ENCODE results near the gene NME7. TPM values are rescaled to one million over a fixed set of nuclear protein-coding genes. Genes with fewer than 3 reads are reported as not detected.

Gene NME7
- total and polyA plus RNA-seq, 2 experiments from 2014 or later, result 22.3 to 35.3 TPM

DNA sequence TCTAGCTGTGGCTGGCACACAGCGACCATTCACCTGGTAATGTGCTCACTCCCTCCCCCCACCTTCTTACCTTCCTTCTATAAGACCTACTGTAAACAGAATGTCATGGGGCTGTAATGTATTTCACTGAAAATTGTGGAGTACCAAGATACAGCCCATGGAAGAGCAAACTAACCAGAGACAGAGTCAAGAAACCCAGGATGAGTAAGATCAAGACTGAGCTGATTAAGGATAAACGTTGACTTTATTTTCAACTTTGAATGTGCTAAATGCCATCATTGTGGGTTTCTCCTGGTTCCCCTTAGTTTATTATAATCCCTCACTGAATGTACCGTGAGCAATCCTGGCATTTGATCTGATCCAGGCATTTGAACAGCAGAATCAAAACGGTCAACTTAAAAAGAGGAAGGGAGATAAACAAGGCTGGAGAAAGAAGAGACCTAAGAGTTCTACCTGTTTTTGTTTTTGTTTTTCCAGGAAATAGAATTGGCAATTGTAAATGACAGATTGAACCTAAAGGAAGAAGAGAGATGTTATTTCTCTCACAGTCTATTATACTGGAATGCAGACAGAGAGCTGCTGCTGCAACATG lies 277.2 kb downstream of the NME7 start:
- in situ Hi-C loops (cut with MboI), result no loop called here
- no peak overlapping the region for H3K4me3 ChIP-seq
- H3K4me1 ChIP-seq (ENCODE audit: insufficient read depth), result peaks cover 6% of the 10 kb centered on the region; the same call in 1 of the 2 replicates
- no peak overlapping the region for H2AFZ ChIP-seq
- no peaks in the 10 kb centered on the region for H3K9me3 ChIP-seq (ENCODE audit: low read depth)
- H3K4me2 ChIP-seq (ENCODE audit: unreplicated experiment), result no peak overlapping the region
- TF ChIP-seq EZH2 (IDR thresholded peaks at IDR 0.05; ENCODE audit: insufficient read depth, poor library complexity, severe bottlenecking) (no peak), EZH2phosphoT487 (IDR thresholded peaks at IDR 0.05; ENCODE audit: insufficient read depth, low read depth) (no peak)
- H3K79me2 ChIP-seq (ENCODE audit: insufficient read depth), result no peaks in the 10 kb centered on the region
- H3K27ac ChIP-seq, result no peak overlapping the region
- no peaks in the 10 kb centered on the region for H3K36me3 ChIP-seq (ENCODE audit: low read depth)
- no peak overlapping the region for H3K9ac ChIP-seq
- DNase-seq, result no peak
- no peaks in the 10 kb centered on the region for H3K27me3 ChIP-seq (replicated peaks; ENCODE audit: insufficient read depth)
- no peaks in the 10 kb centered on the region for H4K20me1 ChIP-seq (ENCODE audit: insufficient read depth)
- H3F3A ChIP-seq (ENCODE audit: insufficient read depth), result peaks cover 8% of the 10 kb centered on the region
- 63 to 70% methylated on average over 4 of the region's 4 CpGs for WGBS, 2 experiments (ENCODE audit: low coverage in 1 of 2, low lambda C conversion rate in 2 of 2, missing lambda C conversion rate in 2 of 2)
- no peaks in the 10 kb centered on the region for H3K9me2 ChIP-seq (ENCODE audit: insufficient read depth)

DNA sequence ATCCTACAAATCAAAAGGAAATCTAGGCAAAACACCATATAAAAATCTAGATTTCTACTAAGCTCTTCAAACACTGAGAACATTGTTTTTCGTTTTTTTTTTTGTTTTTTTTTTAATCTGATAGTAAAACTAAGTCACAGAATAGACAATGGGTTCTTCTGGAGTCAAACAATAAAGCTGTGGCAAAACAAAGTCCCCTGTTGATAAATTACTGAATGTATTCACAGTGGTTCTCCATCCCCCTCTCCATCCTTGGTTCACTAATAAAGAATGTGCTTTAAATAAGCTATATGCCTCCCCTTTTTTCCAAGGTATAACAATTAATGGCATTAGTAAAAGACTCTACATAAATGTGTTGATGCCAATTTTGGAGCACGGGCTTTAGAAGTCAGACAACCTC lies 277.8 kb downstream of the NME7 start:
- Histone ChIP-seq H3K9me3 (ENCODE audit: low read depth) (no peaks in the 10 kb centered on the region), H3K9me2 (ENCODE audit: insufficient read depth) (no peaks in the 10 kb centered on the region), H3K4me2 (ENCODE audit: unreplicated experiment) (no peak overlapping the region), H3K27ac (no peak overlapping the region), H3K27me3 (replicated peaks; ENCODE audit: insufficient read depth) (no peaks in the 10 kb centered on the region), H4K20me1 (ENCODE audit: insufficient read depth) (no peaks in the 10 kb centered on the region), H2AFZ (no peak overlapping the region), H3K9ac (no peak overlapping the region), H3K4me3 (no peak overlapping the region), H3K79me2 (ENCODE audit: insufficient read depth) (no peaks in the 10 kb centered on the region), H3K4me1 (ENCODE audit: insufficient read depth) (peaks cover 6% of the 10 kb centered on the region; the same call in 1 of the 2 replicates), H3K36me3 (ENCODE audit: low read depth) (no peaks in the 10 kb centered on the region), H3F3A (ENCODE audit: insufficient read depth) (peaks cover 8% of the 10 kb centered on the region)
- no peak for DNase-seq
- 70 to 72% methylated on average over 2 of the region's 2 CpGs for WGBS, 2 experiments (ENCODE audit: low coverage in 1 of 2, low lambda C conversion rate in 2 of 2, missing lambda C conversion rate in 2 of 2)
- TF ChIP-seq EZH2phosphoT487 (IDR thresholded peaks at IDR 0.05; ENCODE audit: insufficient read depth, low read depth), result no peak
- TF ChIP-seq EZH2 (IDR thresholded peaks at IDR 0.05; ENCODE audit: insufficient read depth, poor library complexity, severe bottlenecking), result no peak
- in situ Hi-C loops (cut with MboI), result no loop called here

DNA sequence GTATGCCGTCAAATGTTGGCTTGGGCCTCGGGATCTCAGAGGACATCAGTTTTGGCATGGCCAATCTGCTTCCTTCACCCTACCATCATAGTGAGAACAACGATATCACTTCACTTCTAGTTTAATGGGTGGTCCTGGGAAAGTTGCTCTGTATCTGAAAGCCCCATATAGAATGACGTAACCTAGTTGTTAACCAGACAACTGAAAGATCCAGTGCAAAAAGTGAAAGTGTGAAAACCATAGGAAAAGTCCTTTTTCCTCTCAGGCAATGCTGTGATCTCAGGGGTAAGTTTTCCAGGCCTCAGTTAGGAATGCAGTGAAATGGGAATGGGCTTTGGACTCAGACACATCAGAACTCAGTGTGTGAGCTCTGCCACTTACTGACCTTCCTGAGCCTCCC lies 279.7 kb downstream of the NME7 start:
- Histone ChIP-seq H3K4me1 (ENCODE audit: insufficient read depth) (peaks cover 6% of the 10 kb centered on the region; the same call in 1 of the 2 replicates), H3K79me2 (ENCODE audit: insufficient read depth) (no peaks in the 10 kb centered on the region), H3F3A (ENCODE audit: insufficient read depth) (peaks cover 8% of the 10 kb centered on the region), H3K27me3 (replicated peaks; ENCODE audit: insufficient read depth) (no peaks in the 10 kb centered on the region), H3K9me2 (ENCODE audit: insufficient read depth) (no peaks in the 10 kb centered on the region), H3K9ac (no peak overlapping the region), H3K27ac (no peak overlapping the region), H3K36me3 (ENCODE audit: low read depth) (no peaks in the 10 kb centered on the region), H4K20me1 (ENCODE audit: insufficient read depth) (no peaks in the 10 kb centered on the region), H3K4me2 (ENCODE audit: unreplicated experiment) (no peak overlapping the region), H3K9me3 (ENCODE audit: low read depth) (no peaks in the 10 kb centered on the region), H2AFZ (no peak overlapping the region), H3K4me3 (no peak overlapping the region)
- no peak for DNase-seq
- in situ Hi-C loops (cut with MboI), result no loop called here
- TF ChIP-seq EZH2phosphoT487 (IDR thresholded peaks at IDR 0.05; ENCODE audit: insufficient read depth, low read depth) (no peak), EZH2 (IDR thresholded peaks at IDR 0.05; ENCODE audit: insufficient read depth, poor library complexity, severe bottlenecking) (no peak)
- WGBS, 2 experiments (ENCODE audit: low coverage in 1 of 2, low lambda C conversion rate in 2 of 2, missing lambda C conversion rate in 2 of 2), result 64% methylated on average over 4 of the region's 4 CpGs

DNA sequence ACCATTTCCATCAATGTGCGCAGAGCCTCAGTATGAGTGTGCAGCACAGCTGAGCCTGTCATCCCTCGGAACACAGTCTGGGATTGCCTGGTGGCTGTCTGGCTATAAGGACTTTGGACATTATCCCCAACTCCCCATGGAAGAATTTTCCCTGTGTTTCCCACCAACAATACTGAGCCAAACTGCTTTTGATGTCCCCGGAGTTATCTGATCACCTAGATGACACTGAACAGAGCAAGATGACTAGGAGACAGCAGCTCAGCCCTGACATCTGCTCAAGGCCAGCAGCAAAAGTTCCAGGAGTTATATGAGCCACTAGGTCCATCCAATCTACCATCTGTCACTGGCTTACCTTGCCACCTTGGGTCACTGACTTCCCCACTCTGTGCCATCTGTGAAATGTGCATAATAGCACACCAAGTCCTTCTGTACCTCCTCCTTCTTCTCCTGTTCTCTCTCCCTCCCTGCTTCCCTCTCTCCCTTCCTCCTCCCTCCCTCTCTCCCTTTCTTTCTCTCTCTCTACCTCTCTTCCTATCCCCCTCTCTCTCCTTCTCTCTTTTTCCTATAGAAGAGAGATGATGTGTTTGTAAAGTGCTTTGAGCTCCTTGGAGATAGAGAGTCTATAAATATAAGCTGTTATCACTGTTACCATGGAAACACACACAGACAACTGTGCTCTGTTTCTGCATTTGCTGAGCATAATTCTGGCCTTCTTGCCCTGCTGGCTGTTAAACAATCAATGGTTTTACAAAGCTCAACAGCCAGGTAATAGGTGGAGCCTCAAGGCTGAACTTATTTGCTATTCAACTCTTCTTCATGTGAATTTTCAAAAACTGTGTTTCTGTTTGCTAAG lies 280.8 kb downstream of the NME7 start:
- no peak overlapping the region for H3K9ac ChIP-seq

More for the DNA sequence above, 280.8 kb downstream of the NME7 start:
- H3K4me3 ChIP-seq, result no peak overlapping the region
- WGBS, 2 experiments (ENCODE audit: low coverage in 1 of 2, low lambda C conversion rate in 2 of 2, missing lambda C conversion rate in 2 of 2), result 63 to 69% methylated on average over 3 of the region's 3 CpGs
- H3F3A ChIP-seq (ENCODE audit: insufficient read depth), result peaks cover 5% of the 10 kb centered on the region
- no peaks in the 10 kb centered on the region for H3K27me3 ChIP-seq (replicated peaks; ENCODE audit: insufficient read depth)
- H3K4me1 ChIP-seq (ENCODE audit: insufficient read depth), result peaks cover 3% of the 10 kb centered on the region; the same call in 1 of the 2 replicates
- no peak overlapping the region for H3K4me2 ChIP-seq (ENCODE audit: unreplicated experiment)
- DNase-seq, result peak; percentile 32
- in situ Hi-C loops (cut with MboI), result no loop called here
- no peaks in the 10 kb centered on the region for H3K9me2 ChIP-seq (ENCODE audit: insufficient read depth)
- no peaks in the 10 kb centered on the region for H3K9me3 ChIP-seq (ENCODE audit: low read depth)
- H4K20me1 ChIP-seq (ENCODE audit: insufficient read depth), result no peaks in the 10 kb centered on the region
- H2AFZ ChIP-seq, result no peak overlapping the region
- H3K27ac ChIP-seq, result no peak overlapping the region
- no peaks in the 10 kb centered on the region for H3K79me2 ChIP-seq (ENCODE audit: insufficient read depth)
- no peaks in the 10 kb centered on the region for H3K36me3 ChIP-seq (ENCODE audit: low read depth)
- no peak for TF ChIP-seq EZH2 (IDR thresholded peaks at IDR 0.05; ENCODE audit: insufficient read depth, poor library complexity, severe bottlenecking)
